GM19397 (cell line): ENCODE data around the gene SH2D3A.

Experiments used
- ATAC-seq: cut with Tn5 transposase; IDR thresholded peaks from one replicate; pipeline ENCODE4 v1.9.1; 2021; ENCODE audit warnings: mild to moderate bottlenecking, moderate library complexity; ENCODE audit not compliant: unreplicated experiment

SH2D3A gene

GRCh38 chr19:6723738-6724137 is 43.5 kb downstream of the SH2D3A start:
- ATAC-seq = no peak

DNA sequence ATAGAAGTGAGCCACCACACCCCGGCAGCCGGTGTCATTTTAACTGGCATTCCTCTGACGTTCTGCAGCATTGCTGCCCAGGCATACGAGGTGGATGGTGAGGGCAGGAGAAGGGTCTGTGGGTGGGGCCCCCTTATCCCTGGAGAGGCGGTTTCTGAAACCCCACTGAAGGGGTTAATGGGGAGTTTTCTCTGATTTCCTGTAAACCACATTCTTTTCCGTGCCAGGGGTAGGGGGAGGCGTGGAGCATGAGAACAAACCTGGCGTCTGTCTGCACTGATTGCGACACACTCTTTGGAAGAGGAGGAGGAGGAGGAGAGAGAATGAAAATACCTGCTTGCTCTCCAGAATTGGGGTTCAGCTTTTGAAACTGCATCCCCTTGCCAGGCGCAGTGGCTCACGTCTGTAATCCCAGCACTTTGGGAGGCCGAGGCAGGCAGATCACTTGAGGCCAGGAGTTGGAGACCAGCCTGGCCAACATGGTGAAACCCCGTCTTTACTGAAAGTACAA is 44.1 kb downstream of the SH2D3A start:
- no peak for ATAC-seq

DNA sequence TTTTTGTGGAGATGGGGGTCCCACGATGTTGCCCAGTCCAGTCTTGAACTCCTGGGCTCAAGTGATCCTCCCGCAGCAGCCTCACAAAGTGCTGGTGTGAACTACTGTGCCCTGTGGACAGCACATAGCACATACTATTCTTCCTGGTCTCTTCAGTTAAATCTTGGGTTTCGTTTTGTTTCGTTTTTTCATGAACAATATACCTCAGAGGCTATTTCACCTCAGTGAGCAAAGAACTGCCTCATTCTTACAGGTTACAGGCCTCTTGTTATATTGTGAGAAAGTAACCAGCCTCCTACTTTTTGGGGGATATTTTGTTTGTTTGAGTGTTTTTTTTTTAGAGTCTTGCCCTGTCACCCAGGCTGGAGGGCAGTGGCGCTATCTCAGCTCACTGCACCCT is 45.5 kb downstream of the SH2D3A start:
- ATAC-seq = no peak

DNA sequence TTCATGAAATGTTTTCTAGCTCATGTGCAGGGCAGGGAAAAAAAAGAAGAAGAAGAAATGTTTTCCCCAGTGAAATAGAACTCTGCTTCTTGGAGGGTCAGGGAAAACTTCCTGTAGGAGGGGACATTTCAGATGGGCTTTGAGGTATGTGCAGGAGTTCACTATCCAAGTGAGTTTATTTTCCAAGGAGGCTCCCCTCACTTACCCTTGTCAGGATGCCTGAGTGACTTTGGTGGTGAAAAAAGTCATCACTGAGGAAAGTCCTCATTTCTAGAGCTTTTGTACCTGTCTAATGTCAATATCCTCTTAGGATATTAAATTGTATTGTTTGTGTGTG is 46.1 kb downstream of the SH2D3A start:
- ATAC-seq = no peak

DNA sequence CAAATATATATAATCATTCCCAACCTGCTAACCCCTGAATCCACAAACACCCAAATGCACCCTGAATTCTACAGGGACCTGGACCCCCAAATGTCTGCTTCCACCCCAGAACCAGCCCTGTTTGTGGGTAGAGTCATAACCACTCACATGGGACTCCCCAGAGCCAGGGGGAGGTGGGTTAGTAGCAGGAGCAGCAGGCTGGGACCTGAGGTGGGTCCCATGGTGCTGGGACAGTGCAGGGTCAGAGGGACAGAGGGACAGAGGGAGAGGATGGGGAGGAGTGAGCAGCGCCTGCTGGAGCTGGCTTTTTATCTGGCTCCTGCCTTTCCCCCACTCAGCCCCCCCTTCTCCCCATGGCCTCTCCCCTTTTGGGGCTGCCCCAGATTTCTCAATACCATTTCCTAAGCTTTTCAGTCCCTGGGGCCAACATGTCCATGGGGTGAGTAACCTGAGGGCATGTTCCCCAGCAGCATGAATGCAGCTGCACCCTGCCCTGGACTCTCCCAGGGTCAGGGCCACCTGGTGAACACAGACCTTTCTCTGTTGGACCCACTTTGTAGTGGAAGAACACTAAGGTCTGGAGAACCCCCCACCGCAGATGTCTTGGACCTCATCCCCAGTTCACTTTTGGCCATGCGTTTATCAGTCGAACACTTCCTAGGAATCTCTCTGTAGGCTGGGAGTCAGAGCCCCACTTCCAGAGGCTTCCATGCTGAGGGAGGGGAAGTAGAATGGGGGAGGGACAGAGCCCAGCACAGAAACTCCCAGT is 46.7 kb downstream of the SH2D3A start, which contains the start of gene C3:
C3 (minus strand) TSS at position 282 of the 769 bp plus-strand sequence; CDS start at position 221, 61 bp downstream.
- no peak for ATAC-seq

DNA sequence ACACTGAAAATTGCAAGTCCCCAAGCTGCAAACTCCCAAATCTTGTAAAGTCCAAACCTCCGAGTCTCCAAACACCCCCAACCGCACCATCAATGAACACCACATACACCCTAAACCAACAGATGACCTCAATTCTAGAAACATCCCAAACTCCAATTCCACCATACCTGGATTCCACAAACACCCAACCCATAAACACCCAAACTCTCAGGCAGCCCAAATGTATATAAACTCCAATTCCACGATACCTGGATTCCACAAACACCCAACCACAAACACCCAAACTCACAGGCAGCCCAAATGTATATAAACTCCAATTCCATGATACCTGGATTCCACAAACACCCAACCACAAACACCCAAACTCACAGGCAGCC is 47.3 kb downstream of the SH2D3A start:
- ATAC-seq = no peak

DNA sequence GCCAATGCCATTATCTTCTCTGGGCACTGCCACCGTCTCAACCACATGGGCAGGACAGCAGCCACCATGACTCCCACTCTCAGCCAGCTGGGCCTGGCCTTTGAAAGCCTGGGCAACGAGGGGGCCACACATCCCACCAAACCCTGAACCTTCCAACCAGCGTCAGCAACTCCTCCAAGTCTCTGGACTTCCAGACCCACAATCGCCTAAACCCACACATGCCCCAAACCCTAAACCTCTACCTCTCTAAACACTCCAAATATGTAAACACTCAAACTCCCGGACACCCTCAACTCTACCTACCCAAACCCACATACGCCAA is 47.7 kb downstream of the SH2D3A start:
- ATAC-seq = no peak

DNA sequence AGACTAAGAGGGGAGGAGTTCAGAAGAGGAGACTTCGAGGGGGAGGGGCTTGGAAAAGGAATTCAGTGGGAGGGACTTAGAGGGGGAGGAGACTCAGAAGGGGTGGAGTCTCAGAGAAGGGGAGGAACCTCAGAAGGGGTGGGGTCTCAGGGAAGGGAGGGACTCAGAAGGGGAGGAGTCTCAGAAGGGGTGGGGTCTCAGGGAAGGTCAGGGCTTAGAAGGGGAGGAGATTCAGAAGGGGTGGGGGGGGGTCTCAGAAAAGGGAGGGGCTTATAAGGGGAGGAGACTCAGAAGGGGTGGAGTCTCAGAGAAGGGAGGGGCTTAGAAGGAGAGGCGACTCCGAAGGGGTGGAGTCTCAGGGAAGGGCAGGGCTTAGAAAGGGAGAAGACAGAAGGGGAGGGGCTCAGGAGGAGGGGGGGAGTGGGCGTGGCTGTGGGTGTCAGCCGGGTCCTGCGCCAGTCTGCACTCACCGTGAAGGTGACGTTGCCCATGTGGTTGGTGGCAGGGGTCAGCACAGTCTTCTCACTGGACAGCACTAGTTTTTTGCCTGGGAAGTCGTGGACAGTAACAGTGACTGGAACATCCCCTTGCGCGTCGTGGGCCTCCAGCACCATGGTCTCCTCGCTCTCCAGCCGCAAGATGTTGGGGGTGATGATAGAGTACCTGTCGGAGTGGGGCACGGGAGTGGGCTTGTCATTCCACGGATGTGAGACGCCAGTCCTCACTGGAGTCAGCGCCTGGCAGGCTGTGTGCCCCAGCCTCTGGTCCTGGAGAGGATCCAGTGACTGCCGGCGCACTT is 48.3 kb downstream of the SH2D3A start:
- ATAC-seq = no peak

DNA sequence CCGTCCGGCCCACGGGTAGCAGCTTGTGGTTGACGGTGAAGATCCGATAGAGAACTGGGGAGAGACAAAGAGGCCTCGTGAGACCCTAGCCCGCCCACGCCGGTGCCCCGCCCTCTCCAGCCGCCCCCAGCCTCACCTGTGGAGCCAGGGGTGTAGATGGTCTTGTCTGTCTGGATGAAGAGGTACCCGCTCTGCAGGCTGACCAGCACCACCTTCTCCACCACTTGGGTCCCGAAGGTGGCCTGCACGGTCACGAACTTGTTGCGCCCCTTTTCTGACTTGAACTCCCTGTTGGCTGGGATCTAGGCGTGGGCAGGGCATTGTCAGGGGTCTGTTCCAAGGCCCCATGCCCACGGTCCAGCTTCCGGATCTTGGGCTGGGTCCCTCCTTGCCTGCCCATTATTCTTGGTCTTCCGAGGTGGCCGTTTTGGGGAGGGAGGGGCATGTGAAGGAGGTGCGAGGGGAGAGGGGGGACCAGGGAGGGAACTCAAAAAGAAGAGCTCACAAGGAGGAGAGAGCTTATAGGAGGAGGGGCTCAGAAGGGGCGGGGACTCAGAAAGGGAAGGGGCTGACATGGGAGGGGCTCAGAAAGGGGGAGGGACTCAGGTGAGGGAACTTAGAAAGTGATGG is 49.0 kb downstream of the SH2D3A start:
- ATAC-seq = no peak

- no peak for ATAC-seq
Observed at GRCh38 chr19:6717441-6717971, 49.7 kb downstream of the SH2D3A start.

- no peak for ATAC-seq
Observed at GRCh38 chr19:6717036-6717435, 50.2 kb downstream of the SH2D3A start.

DNA sequence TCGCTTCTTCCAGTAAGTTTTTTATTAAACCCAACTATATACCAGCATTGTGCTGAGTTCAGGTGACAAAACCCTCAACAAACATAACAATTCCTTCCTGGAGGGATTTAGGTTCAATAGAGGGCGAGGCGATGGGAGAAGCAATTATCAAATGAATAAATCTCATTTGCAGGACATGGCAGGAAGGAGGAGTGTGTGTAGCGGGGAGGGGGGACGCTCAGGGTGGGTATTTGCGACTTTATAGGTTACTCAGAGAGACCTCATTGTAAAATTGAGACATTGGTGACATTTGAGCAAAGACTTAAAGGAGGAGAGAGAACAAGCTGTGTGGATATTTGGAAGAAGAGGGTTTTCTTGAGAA is 50.6 kb downstream of the SH2D3A start:
- ATAC-seq = no peak

DNA sequence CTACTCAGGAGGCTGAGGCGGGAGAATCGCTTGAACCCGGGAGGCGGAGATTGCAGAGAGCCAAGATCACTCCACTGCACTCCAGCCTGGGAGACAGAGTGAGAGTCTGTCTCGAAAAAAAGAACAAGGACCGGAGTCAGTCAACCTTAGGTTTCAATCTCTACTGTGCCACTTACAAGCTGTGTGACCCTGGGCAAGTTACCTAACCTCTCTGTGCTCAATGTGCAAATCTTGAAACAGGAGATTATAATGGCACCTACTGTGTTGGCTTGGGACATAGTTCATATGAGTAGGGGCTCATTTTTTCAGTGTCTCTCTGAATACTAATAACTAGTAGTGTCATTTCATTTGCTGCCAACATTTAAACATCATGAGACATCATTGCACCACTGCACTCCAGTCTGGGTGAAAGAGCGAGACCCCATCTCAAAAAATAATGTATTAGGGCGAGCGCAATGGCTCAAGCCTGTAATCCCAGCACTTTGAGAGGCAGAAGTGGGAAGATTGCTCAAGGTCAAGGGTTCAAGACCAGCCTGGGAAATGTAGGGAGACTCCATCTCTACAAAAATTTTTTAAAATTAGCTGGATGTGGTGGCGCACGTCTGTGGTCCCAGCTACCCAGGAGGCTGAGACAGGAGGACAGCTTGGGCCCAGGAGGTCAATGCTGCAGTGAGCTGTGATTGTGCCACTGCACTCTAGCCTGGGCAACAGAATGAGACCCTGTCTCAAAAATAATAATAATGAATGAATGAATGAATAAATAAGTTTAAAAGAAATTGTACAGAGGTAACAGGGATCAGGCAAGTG is 52.3 kb downstream of the SH2D3A start:
- ATAC-seq = no peak

DNA sequence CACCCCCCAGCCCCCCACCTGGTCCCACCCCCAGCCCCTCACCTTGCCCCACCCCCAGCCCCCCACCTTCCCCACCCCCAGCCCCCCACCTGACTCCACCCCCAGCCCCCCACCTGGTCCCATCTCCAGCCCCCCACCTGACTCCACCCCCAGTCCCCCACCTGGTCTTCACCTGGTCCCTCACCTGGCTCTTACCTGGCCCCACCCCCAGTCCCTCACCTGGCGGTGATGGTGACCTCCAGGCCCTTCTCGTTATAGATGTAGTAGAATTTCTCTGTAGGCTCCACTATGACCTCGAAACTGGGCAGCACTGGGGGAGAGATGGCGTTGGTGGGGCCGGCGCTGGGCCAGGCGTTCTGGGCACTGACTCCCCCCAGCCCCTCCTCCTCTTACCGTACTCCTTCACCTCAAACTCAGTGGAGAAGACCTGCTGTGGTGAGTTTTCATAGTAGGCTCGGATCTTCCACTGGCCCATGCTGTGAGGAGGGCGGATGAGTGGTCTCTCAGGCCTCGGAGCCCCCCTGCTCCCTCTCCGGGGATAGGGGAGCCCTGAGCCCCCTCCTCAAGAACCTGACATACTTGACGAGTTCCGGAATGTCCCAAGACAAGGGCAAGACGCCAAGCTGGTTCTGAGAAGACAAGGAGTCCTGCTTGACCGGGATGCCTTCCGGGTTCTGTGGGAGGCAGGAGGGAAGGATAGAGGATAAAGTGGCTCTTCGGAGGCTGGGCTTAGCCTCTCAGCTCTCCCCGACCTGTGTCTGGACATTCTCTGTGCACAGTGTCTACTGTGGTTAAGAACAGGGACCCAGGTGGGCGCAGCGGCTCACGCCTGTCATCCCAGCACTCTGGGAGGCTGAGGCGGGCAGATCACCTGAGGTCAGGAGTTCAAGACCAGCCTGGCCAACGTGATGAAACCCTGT is 53.2 kb downstream of the SH2D3A start:
- ATAC-seq = no peak

DNA sequence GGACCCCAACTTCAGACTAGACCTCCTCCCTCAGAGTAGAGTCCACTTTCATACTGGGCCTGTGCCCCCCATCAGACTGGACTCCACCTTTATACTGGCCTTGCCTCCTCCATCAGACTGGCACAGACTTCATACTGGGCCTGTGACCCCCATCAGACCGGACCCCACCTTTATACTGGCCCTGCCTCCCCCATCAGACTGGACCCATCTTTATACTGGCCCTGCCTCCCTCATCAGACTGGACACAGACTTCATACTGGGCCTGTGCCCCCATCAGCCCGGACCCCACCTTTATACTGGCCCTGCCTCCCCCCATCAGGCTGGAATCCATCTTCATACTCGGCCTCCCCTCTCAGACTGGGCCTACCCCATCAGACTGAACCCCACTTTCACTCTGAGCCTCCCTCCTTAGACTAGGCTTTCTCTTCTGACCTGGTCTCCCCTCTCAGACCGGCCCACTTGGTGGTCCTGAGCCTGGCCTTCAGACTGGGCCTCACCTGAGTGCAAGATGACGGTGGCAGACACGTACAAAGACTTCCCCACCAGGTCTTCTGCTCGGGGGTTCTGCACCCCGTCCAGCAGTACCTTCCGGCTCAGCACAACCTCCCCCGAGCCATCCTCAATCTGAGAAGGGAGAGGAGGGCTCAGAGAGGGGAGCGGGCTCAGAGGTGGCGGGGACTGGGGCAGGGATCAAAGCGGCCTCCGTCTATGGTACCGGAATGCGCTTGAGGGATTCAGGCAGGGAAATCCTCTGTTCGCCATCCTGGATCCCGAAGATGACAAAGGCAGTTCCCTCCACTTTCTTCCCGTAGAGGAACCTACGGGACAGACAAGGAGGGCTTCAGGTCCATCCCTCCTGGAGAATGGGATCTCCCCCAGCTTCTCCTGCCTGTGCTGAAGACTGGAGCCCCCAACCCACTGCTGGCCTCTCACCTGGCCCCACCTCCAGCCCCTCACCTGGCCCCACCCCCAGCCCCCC is 54.3 kb downstream of the SH2D3A start:
- no peak for ATAC-seq

DNA sequence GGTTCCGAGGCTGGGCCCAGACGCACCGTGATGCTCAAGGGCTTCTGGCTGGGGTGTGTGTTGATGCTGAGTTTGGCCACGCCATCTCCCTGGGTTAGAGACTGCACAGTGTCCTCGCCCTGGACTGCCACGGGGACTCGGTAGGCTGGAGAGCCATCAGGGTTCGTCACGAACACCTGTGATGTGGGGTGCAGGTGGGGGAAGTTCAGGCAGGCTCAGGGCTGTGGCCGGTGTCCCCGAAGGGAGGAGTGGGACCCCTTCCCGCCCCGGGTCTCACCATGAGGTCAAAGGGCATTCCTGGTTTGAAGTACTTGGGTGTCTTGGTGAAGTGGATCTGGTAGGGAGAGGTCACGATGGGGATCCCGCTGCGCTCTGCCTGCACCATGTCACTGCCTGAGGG is 55.0 kb downstream of the SH2D3A start:
- no peak for ATAC-seq

- ATAC-seq = no peak
Observed at GRCh38 chr19:6711605-6712004, 55.6 kb downstream of the SH2D3A start.

DNA sequence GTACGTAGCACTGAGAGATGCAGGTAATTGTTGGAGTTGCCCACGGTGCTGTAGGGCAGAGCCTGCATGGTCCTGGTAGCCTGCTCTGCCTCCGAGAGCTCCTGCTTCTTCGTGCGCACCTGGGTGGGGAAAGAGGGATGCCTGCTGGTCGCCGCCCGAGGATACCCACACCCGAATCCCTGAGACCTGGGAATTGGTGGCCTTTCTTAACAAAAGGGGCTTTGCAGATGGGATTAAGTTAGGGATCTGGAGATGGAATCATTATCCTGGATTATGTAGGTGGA is 56.2 kb downstream of the SH2D3A start:
- ATAC-seq = no peak
